Ishikawa (cell line): ENCODE results near the gene MAP3K19.

ENCODE experiments used
- CEBPB ChIP-seq: IDR thresholded peaks from 2 replicates; pipeline ENCODE4 v1.6.1; 2012
- CREB1 ChIP-seq: IDR thresholded peaks from 2 replicates; pipeline ENCODE4 v1.6.1; 2012; ENCODE audit warnings: low read depth
- EGR1 ChIP-seq: IDR thresholded peaks from 2 replicates; pipeline ENCODE4 v1.6.1; 2012
- EP300 ChIP-seq: IDR thresholded peaks from 2 replicates; pipeline ENCODE4 v1.6.1; 2012; ENCODE audit warnings: borderline replicate concordance
- FOXM1 ChIP-seq: IDR thresholded peaks from 2 replicates; pipeline ENCODE4 v1.6.1; 2012; ENCODE audit warnings: low read depth, borderline replicate concordance
- NFIC ChIP-seq: IDR thresholded peaks from 2 replicates; pipeline ENCODE4 v1.6.1; 2012
- RAD21 ChIP-seq: IDR thresholded peaks from 2 replicates; pipeline ENCODE4 v1.6.1; 2012; ENCODE audit warnings: low read depth
- TAF1 ChIP-seq: IDR thresholded peaks from 2 replicates; pipeline ENCODE4 v1.6.1; 2012; ENCODE audit warnings: low read depth, mild to moderate bottlenecking
- TCF12 ChIP-seq: IDR thresholded peaks from 2 replicates; pipeline ENCODE4 v1.6.1; 2012; ENCODE audit warnings: low read depth
- TEAD4 ChIP-seq: IDR thresholded peaks from 2 replicates; pipeline ENCODE4 v1.6.1; 2012
- YY1 ChIP-seq: IDR thresholded peaks from 2 replicates; pipeline ENCODE4 v1.6.1; 2012; ENCODE audit warnings: low read depth
- ZBTB7A ChIP-seq: IDR thresholded peaks from 2 replicates; pipeline ENCODE4 v1.6.1; 2012; ENCODE audit warnings: low read depth
- TF ChIP-seq, protein P1 (sequence below): IDR thresholded peaks from 2 replicates; pipeline ENCODE4 v1.6.1; 2012; ENCODE audit warnings: low read depth, mild to moderate bottlenecking
- TF ChIP-seq, protein P2 (sequence below): IDR thresholded peaks from 2 replicates; pipeline ENCODE4 v1.6.1; 2012
- TF ChIP-seq, protein P3 (sequence below): IDR thresholded peaks from 2 replicates; pipeline ENCODE4 v1.6.1; 2012

Gene MAP3K19, protein sequence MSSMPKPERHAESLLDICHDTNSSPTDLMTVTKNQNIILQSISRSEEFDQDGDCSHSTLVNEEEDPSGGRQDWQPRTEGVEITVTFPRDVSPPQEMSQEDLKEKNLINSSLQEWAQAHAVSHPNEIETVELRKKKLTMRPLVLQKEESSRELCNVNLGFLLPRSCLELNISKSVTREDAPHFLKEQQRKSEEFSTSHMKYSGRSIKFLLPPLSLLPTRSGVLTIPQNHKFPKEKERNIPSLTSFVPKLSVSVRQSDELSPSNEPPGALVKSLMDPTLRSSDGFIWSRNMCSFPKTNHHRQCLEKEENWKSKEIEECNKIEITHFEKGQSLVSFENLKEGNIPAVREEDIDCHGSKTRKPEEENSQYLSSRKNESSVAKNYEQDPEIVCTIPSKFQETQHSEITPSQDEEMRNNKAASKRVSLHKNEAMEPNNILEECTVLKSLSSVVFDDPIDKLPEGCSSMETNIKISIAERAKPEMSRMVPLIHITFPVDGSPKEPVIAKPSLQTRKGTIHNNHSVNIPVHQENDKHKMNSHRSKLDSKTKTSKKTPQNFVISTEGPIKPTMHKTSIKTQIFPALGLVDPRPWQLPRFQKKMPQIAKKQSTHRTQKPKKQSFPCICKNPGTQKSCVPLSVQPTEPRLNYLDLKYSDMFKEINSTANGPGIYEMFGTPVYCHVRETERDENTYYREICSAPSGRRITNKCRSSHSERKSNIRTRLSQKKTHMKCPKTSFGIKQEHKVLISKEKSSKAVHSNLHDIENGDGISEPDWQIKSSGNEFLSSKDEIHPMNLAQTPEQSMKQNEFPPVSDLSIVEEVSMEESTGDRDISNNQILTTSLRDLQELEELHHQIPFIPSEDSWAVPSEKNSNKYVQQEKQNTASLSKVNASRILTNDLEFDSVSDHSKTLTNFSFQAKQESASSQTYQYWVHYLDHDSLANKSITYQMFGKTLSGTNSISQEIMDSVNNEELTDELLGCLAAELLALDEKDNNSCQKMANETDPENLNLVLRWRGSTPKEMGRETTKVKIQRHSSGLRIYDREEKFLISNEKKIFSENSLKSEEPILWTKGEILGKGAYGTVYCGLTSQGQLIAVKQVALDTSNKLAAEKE (N-terminal part only)

DNA sequence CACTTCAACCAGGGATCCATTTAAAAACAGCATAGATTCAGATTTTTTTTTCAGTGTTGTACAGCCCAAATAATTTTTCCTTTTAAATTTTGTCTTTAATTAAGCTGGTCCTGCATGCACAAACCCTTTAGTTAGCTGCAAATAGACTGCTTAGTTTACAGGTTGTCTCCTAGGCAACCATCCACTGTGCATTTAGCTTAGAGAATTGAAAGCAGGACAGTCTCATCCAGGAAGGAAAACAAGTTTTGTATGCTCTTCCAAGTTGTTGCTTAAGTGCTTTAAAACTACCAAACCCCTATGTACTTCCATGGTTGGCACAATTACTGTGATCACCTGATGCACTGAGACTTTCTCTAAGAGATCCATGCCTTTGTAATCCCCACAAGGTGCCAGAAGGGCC is at the start of gene MAP3K19:
TSS of gene MAP3K19 (minus strand) at position 148 of the 400 bp plus-strand sequence. CDS start 22,800 bp downstream, outside the sequence.
- TF ChIP-seq TCF12 (no peak), RAD21 (no peak), CREB1 (no peak), FOXM1 (no peak), EP300 (no peak), NFIC (no peak), YY1 (no peak), CEBPB (no peak), EGR1 (no peak), ZBTB7A (no peak), TAF1 (no peak), TEAD4 (no peak)
- TF ChIP-seq, protein P1, sequence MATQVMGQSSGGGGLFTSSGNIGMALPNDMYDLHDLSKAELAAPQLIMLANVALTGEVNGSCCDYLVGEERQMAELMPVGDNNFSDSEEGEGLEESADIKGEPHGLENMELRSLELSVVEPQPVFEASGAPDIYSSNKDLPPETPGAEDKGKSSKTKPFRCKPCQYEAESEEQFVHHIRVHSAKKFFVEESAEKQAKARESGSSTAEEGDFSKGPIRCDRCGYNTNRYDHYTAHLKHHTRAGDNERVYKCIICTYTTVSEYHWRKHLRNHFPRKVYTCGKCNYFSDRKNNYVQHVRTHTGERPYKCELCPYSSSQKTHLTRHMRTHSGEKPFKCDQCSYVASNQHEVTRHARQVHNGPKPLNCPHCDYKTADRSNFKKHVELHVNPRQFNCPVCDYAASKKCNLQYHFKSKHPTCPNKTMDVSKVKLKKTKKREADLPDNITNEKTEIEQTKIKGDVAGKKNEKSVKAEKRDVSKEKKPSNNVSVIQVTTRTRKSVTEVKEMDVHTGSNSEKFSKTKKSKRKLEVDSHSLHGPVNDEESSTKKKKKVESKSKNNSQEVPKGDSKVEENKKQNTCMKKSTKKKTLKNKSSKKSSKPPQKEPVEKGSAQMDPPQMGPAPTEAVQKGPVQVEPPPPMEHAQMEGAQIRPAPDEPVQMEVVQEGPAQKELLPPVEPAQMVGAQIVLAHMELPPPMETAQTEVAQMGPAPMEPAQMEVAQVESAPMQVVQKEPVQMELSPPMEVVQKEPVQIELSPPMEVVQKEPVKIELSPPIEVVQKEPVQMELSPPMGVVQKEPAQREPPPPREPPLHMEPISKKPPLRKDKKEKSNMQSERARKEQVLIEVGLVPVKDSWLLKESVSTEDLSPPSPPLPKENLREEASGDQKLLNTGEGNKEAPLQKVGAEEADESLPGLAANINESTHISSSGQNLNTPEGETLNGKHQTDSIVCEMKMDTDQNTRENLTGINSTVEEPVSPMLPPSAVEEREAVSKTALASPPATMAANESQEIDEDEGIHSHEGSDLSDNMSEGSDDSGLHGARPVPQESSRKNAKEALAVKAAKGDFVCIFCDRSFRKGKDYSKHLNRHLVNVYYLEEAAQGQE = no peak
- TF ChIP-seq, protein P2, sequence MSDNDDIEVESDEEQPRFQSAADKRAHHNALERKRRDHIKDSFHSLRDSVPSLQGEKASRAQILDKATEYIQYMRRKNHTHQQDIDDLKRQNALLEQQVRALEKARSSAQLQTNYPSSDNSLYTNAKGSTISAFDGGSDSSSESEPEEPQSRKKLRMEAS = no peak
- TF ChIP-seq, protein P3, sequence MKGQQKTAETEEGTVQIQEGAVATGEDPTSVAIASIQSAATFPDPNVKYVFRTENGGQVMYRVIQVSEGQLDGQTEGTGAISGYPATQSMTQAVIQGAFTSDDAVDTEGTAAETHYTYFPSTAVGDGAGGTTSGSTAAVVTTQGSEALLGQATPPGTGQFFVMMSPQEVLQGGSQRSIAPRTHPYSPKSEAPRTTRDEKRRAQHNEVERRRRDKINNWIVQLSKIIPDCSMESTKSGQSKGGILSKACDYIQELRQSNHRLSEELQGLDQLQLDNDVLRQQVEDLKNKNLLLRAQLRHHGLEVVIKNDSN = no peak

DNA sequence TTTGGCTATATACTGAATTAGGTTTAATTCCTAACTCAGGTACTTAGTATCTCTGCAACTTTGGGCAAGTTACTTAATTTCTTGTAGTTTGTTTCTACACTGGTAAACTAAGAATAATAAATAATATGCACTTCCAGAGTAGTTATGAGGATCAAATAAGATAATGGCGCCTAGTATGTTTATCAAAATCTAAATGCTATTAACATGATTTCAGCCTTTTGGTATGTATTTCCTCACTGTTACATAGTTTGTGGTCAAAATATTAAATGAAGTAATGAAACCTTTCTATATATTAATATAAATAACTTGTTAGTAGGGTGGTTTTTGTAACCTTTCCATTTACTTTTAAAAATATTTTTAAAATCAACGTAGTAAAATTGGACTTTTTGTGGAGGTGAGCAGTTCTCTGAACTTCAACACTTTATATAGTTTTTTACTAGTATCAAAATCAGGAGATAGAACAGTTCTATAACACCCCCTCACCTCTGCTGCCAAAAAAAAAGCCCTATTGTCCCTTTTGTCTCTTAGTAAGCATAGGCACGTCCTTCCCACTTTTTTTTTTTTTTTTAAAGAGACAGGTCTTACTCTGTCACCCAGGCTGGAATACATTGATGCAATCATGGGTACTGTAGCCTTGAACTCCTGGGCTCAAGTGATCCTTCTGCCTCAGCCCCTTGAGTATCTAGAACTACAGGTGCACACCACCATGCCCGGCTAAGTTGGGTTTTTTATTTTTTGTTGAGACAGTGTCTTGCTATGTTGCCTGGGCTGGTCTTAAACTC is 49.6 kb upstream of the MAP3K19 start:
- TF ChIP-seq ZBTB7A = no peak
- TF ChIP-seq, protein P1 = no peak
- TF ChIP-seq, protein P2 = no peak
- no peak for TF ChIP-seq YY1
- TF ChIP-seq EP300 = no peak
- no peak for TF ChIP-seq FOXM1
- TF ChIP-seq TAF1 = no peak
- no peak for TF ChIP-seq NFIC
- TF ChIP-seq TEAD4 = no peak
- no peak for TF ChIP-seq EGR1
- no peak for TF ChIP-seq RAD21
- no peak for TF ChIP-seq CREB1
- TF ChIP-seq CEBPB = no peak
- no peak for TF ChIP-seq TCF12
- TF ChIP-seq, protein P3 = no peak

DNA sequence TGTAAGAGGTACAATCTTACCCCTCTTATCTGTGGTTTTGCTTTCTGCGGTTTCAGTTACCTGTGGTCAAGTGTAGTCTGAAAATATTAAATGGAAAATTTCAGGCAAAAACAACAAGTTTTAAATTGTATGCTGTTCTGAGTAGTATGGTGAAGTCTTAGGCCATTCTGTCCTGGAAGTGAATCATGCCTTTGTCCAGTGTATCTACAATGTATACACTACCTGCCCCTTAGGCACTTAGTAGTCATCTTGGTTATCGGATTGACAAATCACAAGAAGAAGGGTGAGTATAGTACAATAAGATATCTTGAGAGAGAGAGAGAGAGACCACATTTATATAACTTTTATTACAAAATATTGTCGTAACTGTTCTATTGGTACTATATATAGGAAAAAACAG is 48.3 kb upstream of the MAP3K19 start:
- TF ChIP-seq RAD21 (no peak), CREB1 (no peak), CEBPB (no peak), ZBTB7A (no peak), EP300 (no peak), FOXM1 (no peak), TAF1 (no peak), EGR1 (no peak), NFIC (no peak), TEAD4 (no peak), TCF12 (no peak), YY1 (no peak)
- TF ChIP-seq, protein P1 = no peak
- TF ChIP-seq, protein P3 = no peak
- TF ChIP-seq, protein P2 = no peak
